Measurements from ENCODE around the gene NOXO1. TPM values are rescaled to one million over a fixed set of nuclear protein-coding genes. Genes with fewer than 3 reads are reported as not detected.
"Not testable (repeated sequence)": the region's sequence is repeated elsewhere in the genome, so short reads cannot be mapped to it uniquely, and the experiment has no call there.

Gene NOXO1
- total RNA-seq, 1 experiment from 2014 or later: 0.24 TPM

DNA sequence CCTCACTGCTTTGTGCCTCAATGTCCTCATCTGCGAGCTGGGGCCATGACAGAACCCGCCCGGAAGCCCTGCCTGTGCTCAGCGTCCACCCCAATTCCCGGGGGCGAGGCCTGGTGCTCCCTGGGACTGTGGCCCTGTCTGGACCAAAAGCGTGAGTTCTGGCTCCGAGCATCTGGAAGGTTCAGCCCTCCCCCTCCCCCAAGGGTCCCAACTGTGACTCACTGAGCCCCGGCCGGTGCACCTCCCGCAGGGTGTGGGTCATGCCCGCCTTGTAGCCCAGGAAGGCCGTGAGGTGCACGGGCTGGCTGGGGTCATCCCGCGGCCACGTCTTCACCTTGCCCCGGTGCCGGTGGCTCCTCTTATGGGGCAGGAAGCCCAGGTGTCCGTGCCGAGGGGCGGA lies 27.5 kb downstream of the NOXO1 start:
- DNase-seq (ENCODE audit: low read depth): no peak
- in situ Hi-C loops (cut with HindIII; ENCODE audit: low pct_unique_long_range_greater_than_20kb, low sequenced_read_pairs): no loop called here

- in situ Hi-C loops (cut with HindIII; ENCODE audit: low pct_unique_long_range_greater_than_20kb, low sequenced_read_pairs): no loop called here
- DNase-seq (ENCODE audit: low read depth): no peak
These were observed 30.7 kb downstream of the NOXO1 start for GRCh38 chr16:1950559-1950958.

GRCh38 chr16:1950047-1950446 lies 31.2 kb downstream of the NOXO1 start:
- DNase-seq (ENCODE audit: low read depth): no peak
- in situ Hi-C loops (cut with HindIII; ENCODE audit: low pct_unique_long_range_greater_than_20kb, low sequenced_read_pairs): no loop called here

DNA sequence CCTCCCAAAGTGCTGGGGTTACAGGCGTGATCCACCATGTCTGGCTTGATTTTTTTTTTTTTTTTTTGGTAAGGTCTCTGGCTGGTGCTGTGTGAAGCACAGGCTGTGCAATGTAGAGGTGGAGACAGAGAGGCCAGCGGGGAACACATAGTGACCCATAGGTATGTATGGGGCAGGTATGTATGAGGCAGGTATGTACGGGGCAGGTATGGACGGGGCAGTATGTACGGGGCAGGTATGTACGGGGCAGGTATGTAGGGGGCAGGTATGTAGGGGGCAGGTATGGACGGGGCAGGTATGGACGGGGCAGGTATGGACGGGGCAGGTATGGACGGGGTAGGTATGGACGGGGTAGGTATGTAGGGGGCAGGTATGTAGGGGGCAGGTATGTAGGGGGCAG lies 31.8 kb downstream of the NOXO1 start:
- in situ Hi-C loops (cut with HindIII; ENCODE audit: low pct_unique_long_range_greater_than_20kb, low sequenced_read_pairs): no loop called here

DNA sequence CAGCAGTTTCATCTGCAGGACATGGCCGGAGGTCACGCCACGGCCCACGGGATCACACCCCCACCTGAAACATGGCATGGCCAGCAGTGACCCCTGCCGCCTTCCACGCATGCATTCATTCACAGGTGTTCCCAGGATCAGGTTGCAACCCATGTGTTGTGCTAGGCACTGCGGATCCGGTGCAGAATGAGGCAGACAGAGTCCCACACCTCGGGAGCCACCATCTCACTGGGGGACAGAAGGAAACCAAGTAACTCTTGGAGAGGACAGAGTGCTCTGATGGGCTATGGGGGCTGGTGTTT lies 33.9 kb downstream of the NOXO1 start:
- in situ Hi-C loops (cut with HindIII; ENCODE audit: low pct_unique_long_range_greater_than_20kb, low sequenced_read_pairs): no loop called here
- no peak for DNase-seq (ENCODE audit: low read depth)

More for the DNA sequence above, 31.8 kb downstream of the NOXO1 start:
- DNase-seq (ENCODE audit: low read depth): no peak

DNA sequence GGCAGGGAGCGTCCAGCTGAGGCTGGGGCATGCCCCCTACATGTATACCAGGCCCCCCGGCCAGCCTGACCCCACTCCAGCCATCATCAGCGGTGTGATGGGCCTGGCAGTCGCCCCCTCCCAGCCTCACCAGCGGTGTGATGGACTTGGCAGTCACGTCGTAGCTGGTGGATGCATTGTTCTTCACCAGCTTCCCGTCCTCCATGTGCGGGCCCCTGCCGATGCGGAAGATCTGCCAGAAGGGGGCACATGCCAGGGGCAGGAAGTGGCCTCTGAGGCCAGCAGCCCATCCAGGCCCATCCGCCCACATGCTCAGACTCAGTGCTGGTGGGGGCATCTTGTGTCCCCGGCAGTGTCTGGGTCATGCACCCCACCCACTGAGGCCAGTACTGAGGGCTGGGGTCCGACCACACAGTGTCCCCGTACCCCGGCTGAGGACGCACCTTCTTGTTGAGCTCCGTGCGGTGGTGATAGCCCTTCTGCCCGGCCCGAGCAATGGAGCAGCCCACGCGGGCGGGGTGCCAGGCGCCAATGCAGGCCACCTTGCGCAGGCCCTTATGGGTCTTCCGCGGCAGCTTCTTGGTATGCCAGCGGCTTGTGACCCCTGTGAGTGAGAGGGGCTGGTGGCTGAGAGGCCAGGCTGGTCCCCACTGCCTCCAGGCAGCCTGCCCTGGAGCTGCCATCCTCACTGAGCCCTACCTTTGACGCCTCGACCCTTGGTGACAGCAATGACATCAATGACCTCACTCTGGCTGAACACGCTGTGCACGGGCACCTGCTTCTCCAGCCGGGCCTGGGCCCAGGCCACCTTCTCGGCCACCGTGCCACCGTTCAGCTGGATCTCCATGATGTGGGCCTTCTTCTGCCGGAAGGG lies 34.5 kb downstream of the NOXO1 start:
- DNase-seq (ENCODE audit: low read depth): no peak
- in situ Hi-C loops (cut with HindIII; ENCODE audit: low pct_unique_long_range_greater_than_20kb, low sequenced_read_pairs): no loop called here

- DNase-seq (ENCODE audit: low read depth): no peak
- in situ Hi-C loops (cut with HindIII; ENCODE audit: low pct_unique_long_range_greater_than_20kb, low sequenced_read_pairs): no loop called here
These were observed 35.5 kb downstream of the NOXO1 start for GRCh38 chr16:1945559-1946391.

- in situ Hi-C loops (cut with HindIII; ENCODE audit: low pct_unique_long_range_greater_than_20kb, low sequenced_read_pairs): no loop called here
- DNase-seq (ENCODE audit: low read depth): no peak
These were observed 36.6 kb downstream of the NOXO1 start for GRCh38 chr16:1944612-1945199.

DNA sequence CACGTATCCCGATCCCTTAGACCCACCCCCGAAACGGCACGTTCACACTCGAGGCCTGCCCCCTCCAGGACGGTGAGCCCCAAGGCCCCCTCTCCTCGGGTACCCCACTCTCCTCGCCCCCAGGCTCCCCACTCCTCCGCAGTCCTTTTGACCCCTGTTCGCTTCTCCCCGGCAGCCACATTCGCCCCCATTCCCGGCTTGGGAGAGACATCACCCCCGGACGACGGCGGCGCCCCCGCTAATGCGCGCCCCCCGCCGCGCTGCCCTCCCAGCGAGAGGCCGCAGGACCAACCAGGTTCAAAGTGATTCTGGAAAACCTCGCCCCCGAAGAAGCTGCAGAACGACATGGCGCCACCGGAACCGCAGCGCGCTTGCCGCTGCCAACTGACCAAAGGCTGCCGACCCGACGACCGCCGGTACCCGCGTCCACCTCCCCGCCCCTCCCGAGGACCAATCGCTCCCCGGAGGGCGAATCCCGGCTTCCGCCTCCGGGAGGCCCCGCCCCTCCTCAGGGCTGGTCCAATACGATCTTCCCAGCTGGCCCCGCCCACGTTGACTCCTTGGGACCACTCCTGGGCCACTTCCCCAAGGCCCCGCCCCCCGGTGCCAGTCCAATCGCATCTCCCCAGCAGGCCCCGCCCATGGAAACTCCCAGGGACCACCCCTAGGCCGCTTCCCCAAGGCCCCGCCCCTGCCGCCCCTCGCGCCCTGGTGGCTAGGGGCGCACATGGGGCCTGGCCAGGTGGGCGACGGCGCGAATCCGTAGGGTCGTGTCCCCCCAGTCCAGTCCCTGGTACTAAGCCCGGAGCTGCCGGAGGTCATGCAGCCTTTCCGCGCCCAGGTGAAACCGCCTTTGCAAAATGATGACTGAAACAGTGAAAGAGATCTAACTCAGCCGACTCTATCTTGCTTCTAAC lies 38.2 kb downstream of the NOXO1 start, which contains the start of gene MSRB1:
Gene MSRB1 (minus strand): TSS at position 390 of the 917 bp plus-strand sequence. CDS start 43 bp downstream, at position 347.
- DNase-seq (ENCODE audit: low read depth): peak; percentile 98
- in situ Hi-C loops (cut with HindIII; ENCODE audit: low pct_unique_long_range_greater_than_20kb, low sequenced_read_pairs): no loop called here

DNA sequence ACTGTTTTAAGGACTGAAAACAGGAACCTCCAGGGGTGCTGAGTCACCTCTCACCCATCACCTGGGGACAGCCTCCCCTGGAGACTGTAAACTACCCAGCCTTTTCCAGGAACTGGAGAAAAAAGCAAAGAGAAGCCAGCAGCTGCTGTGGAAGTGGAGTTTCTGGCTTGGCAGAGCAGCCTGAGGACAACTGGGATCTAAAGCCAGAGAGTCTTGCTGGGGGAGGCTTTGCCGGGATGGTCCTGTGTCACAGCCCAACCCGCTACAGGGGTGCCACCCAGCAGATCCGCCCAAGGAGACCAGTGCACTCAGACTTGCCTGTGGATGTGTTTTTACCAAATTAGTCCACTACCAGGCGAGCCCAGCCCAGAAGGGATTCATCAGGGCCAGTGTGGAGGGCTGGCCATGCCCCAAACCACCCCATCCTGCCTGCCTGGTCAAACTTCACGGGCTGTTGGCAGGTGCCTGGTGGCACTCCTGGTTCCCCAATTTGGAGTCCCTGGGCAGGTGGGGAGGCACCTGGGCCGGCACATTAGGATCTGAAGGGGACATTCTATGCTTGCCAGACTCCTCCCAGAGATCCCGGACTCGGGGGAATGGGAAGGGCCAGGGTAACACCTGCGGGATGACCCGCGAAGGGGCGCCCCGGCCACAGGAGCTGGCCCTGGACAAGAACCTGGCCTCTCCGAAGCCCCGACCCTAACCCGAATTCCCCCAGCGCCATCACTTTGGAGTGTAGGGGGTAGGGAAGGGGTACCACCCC lies 39.0 kb downstream of the NOXO1 start:
- in situ Hi-C loops (cut with HindIII; ENCODE audit: low pct_unique_long_range_greater_than_20kb, low sequenced_read_pairs): no loop called here
- peak; percentile 59 for DNase-seq (ENCODE audit: low read depth)

DNA sequence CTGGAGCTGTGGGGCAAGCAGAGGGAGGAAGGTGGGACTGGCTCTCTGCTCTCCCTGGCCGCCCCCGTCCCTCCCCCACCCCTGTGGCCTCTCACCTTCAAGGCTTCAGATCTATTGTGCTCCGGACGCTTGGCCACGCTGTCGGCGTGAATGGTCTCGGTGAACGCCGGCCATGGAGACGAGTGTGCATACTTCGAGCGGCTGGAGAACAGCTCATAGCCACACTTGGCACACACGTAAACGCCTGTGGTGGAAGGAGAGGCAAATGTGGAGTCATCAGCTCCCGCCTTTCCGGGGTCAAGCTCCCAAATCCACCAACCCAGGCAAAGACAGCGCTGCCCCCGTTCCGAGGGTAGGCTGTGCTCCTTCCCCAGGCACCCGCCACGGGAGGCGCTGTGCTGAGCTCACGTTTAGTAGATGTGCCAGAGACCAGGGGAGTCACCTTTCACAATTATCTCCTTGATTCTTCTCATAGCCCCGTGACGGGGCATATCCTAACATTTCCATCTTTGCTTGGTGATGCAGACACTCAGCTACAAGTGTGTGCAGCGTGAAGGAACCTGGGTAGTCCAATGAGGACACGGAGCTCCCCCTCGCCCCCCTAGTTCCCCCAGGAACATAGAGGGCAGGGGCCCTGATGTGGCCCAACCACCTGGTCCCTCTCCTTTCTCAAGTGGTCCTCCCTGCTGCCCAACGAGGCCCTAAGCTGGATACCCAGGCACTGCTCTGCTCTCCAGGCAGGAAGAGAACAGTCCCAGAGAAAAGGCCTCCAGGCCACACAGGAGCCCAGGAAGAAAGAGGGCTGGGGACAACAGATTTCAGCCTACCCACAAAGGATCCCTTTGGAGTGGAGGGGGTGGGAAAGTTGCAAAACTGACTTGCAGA lies 39.9 kb downstream of the NOXO1 start:
- DNase-seq (ENCODE audit: low read depth): peak; percentile 97
- in situ Hi-C loops (cut with HindIII; ENCODE audit: low pct_unique_long_range_greater_than_20kb, low sequenced_read_pairs): no loop called here

GRCh38 chr16:1940273-1941161 lies 40.8 kb downstream of the NOXO1 start:
- peak; percentile 98 for DNase-seq (ENCODE audit: low read depth)
- in situ Hi-C loops (cut with HindIII; ENCODE audit: low pct_unique_long_range_greater_than_20kb, low sequenced_read_pairs): no loop called here

GRCh38 chr16:1939833-1940232 lies 41.4 kb downstream of the NOXO1 start:
- in situ Hi-C loops (cut with HindIII; ENCODE audit: low pct_unique_long_range_greater_than_20kb, low sequenced_read_pairs); DNase-seq (ENCODE audit: low read depth): not testable (repeated sequence)

DNA sequence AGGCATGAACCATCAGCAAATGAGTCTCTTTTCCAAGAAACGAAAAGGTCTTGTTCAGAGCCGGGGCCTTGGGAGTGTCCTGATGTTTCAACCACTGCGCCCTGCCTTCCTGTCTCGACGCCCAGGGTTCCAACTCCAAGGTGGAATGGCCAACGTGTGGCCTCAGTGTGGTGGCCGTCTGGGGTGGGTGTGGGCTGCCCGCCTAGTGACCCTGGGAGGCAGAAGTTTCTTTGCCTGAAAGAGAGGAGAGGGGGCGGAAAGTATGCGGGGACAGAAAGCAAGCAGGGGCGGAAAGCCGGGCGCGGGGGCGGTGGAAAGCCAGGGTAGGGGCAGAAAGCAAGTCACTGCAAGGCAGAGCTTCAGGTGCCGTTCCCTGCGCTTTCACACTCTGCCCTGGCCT lies 42.4 kb downstream of the NOXO1 start:
- in situ Hi-C loops (cut with HindIII; ENCODE audit: low pct_unique_long_range_greater_than_20kb, low sequenced_read_pairs): no loop called here
- no peak for DNase-seq (ENCODE audit: low read depth)

DNA sequence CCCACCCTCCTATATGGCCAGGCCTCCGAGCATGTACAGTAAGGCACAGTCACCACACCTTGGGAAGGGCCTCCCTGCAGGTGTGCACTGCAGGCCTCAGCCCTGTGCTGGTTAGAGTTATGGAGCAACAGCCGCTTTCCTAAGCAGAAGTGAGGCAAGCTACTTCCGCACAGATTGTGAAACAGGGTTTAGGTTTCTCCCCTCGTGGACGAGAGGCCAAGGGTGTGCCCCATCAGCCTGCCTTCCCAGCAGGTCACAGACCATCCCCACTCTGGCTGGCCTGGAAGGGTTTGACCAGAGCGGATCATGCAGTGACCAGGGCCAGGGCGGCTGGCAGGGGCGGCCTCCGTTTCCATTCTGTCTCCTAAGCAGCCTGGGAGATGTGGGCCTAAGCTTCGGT lies 43.0 kb downstream of the NOXO1 start:
- in situ Hi-C loops (cut with HindIII; ENCODE audit: low pct_unique_long_range_greater_than_20kb, low sequenced_read_pairs): no loop called here
- no peak for DNase-seq (ENCODE audit: low read depth)

Measured in Caki2 (cell line).